GM18502 (cell line): Measurements from ENCODE around the gene RBPJL.

ENCODE experiments used
- ATAC-seq: cut with Tn5 transposase; IDR thresholded peaks from one replicate; pipeline ENCODE4 v1.9.1; 2021; ENCODE audit warnings: mild to moderate bottlenecking; ENCODE audit not compliant: unreplicated experiment, poor library complexity

Gene RBPJL

DNA sequence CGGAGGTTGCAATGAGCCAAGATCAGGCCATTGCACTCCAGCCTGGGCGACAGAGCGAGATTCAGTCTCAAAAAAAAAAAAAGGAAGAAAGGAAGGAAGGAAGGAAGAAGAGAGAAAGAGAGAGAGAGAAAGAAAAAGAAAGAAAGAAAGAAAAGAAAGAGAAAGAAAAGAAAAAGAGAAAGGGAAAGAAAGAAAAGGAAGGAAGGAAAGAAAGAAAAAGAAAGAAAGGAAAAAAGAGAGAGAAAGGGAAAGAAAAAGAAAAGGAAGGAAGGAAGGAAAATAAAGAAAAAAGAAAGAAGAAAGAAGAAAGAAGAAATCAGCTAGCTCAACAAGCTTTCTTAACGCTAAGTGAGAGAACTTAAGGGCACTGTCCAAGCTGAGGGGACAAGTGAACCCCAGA is 9.0 kb downstream of the RBPJL start:
- no peak for ATAC-seq

GRCh38 chr20:45316150-45317080 is 9.8 kb downstream of the RBPJL start:
- no peak for ATAC-seq

DNA sequence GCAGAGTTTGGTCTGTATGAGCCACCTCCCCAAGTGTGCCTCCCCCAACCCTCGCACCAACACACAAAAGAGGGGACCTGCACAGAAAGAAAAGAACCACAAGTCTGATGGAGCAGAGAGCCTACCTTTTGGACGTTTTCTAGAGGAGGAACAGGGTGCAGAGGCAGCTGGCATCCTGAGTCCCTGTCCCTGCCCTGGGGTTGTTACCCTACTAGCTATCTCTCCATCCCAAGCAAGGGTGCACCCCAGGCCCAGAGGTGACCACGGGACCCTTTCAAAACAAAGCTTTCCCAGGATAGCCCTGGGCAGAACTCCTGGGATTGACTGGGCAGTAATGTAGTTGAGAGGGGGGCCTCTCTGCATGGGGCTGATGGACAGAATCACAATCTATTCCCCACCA is 11.2 kb downstream of the RBPJL start:
- ATAC-seq, result no peak

- ATAC-seq, result no peak
These were observed 11.8 kb downstream of the RBPJL start for GRCh38 chr20:45318386-45318939.

GRCh38 chr20:45318948-45319347 is 12.3 kb downstream of the RBPJL start:
- no peak for ATAC-seq

DNA sequence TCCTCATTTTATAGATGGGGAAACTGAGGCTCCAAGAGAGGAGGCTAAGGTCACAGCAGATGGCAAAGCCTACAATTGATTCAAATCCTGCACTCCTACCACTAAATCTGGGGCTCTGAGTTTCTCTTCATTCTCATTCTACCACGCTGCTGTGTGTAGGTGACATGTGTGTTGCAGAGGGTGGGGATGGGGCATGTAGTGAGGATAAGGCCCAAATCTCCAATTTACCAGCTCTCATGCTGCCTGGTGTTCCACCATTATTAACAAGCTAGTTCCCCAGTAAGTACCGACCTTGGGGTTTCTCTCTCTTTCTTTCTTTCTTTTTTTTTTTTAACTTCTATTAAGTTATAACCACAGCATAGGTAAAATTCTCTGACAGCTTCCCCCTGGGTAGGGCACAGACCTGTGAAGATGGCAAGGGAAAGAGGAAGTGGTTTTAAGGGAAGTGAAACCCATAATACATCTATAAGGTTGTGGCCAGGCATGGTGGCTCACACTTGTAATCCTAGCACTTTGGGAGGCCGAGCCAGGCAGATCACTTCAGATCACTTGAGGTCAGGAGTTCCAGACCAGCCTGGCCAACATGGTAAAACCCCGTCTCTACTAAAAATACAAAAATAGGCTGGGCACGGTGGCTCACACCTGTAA is 14.4 kb downstream of the RBPJL start:
- ATAC-seq, result peak; percentile 54

GRCh38 chr20:45322952-45323383 is 16.3 kb downstream of the RBPJL start:
- ATAC-seq, result no peak

GRCh38 chr20:45323731-45324130 is 17.1 kb downstream of the RBPJL start:
- no peak for ATAC-seq

GRCh38 chr20:45325371-45325770 is 18.7 kb downstream of the RBPJL start:
- no peak for ATAC-seq

GRCh38 chr20:45328451-45328850 is 21.8 kb downstream of the RBPJL start:
- no peak for ATAC-seq

GRCh38 chr20:45329497-45330319 is 23.1 kb downstream of the RBPJL start:
- ATAC-seq, result no peak

- no peak for ATAC-seq
These were observed 23.8 kb downstream of the RBPJL start for GRCh38 chr20:45330476-45330875.

DNA sequence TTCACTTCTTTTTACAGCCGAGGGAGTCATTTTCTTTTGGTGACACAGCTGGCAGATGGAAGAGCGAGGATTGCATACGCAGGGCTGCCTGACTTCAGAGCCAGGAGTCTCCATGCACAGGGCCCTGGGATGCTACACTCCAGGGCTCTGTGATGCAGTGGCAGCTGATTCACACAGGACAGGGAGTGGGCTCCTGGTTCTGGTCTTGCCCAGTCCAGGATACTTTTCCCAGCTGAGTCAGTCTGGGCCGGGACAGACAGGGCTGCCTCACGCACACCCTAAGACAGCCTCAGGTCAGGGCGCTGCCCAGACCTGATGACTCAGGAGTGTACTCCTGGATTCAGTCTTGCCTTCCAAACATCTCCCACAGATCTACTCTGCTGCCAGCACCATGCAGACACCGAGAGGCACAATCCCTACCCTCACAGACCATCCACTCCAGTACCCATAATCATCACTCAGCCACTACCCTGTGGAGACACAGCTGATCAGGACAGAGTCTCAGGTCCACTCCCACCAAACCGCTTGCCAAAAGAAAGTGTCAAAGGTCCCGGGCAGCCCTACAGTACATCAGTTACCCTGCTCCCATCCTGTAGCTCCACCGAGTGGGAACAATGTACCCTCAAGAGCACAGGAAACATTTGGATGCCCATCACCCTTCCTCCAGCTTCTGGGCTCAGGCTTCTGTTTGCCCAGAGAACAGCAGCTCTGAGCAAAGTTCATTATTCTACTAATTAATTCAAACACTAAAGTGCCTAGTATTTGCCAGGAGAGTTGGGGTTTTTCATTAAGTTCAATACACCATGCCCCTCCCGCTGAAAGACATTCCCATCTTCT is 30.1 kb downstream of the RBPJL start:
- ATAC-seq, result no peak

DNA sequence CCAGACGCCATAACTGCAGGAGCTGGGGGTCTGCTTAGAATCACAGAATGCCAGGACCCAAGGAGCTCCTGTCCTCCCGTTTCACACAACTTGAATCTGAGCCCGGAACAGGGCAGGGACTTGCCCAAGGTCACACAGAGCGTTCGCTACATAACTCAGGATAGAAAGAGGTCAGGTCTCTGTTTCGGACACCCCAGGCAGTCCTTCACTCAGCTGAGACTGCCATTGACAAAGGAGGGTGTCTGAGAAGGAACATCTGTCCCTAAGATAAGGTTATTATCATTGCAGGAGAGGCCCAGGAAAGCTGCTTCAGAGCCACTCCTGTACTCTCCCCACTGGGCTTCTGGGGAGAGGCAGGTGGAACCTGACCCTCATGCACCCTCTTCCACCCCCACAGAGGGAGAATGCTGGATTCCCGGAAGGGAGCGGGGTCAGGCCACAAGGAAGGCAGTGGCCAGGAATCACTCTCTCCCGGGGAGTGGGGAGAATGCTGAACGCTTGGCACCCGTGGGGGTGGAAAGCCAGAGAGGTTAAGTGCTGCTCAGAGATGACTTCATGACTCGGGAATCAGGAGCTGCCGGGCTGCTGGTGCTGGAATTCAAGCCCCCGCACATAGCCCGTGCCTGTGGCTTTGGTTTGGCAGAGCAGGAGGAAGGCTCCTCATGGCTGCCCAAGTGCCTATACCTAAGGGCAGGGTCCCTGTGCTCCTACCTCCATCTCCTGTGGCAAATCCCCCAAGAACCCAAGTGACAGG is 30.9 kb downstream of the RBPJL start:
- no peak for ATAC-seq

DNA sequence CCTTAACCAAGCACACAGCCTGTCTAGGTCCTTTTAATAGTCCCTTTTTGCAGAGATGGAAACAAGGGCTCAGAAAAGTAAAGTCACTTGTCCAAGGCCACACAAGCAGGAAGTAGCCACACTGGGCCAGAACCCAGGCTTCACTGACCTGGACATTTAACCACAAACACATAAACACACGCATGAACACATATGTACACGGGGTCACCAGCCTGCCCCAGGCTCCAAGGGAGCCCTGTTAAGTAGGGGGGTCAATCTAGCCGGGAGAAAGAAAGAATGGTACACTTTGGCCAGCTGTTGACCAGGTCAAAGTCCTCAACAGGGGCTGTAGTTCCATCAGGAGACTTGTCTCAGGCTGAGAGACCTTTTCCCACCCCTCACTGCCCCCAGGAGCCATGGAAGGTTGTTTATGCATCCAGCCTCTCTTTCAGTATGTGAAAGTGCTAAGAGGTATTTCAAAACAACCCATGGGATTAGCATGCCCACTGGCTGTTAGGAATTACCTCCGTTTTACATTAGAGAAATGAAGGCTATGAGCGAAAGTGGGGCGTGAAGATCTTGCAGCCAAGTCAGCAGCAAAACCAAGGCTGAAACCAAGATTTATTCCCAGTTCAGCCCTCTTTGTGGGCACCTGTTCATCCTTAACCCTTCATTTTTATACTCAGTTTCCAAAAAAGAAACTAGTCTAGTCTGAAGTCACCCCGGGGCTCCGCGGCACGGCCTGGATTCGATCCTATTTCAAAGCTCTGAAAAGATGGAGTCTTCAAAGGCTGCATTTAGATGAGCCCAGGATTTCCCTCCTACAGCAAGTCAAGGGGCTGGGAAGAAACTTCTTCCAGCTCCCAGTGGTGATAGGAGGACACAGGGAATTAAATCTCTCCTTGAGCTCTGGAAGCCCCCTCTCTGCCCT is 31.7 kb downstream of the RBPJL start:
- no peak for ATAC-seq

- ATAC-seq, result no peak
These were observed 32.4 kb downstream of the RBPJL start for GRCh38 chr20:45339084-45339483.

GRCh38 chr20:45339799-45340198 is 33.2 kb downstream of the RBPJL start:
- ATAC-seq, result no peak
